ENCODE results near the gene PA2G4. TPM values are rescaled to one million over a fixed set of nuclear protein-coding genes. Genes with fewer than 3 reads are reported as not detected.

PA2G4 gene
- polyA plus RNA-seq, 2 of the 4 experiments (the other 2 are of a cell fraction), result 415 to 717 TPM

- H3K4me3 ChIP-seq, result no peak overlapping the region
- 92% methylated on average over 18 of the region's 19 CpGs for WGBS (ENCODE audit: missing lambda C conversion rate)
- no peak overlapping the region for H3K4me2 ChIP-seq
- CTCF ChIA-PET, result interaction anchor here (0.8 to 3.8 kb wide), 7 partner anchors 9 to 63 kb away, joined by 3 to 15 read pairs (median 4); partner anchors contain the start of genes MYL6B and SMARCC2
- DNase-seq (ENCODE audit: low read depth in 1 of 2, low spot score in 1 of 2), result no peak
- H3K27ac ChIP-seq, result no peak overlapping the region
- ATAC-seq, result 0 out of 6 replicates have a peak, but pooled peaks of 1 of the 2 experiments have one; percentile 19
- no peaks in the 10 kb centered on the region for H3K9me3 ChIP-seq
- H3K4me1 ChIP-seq, result no peaks in the 10 kb centered on the region
- no peak for FAIRE-seq
- TF ChIP-seq RAD21 (conservative IDR thresholded peaks at IDR 0.05 in 1 of 2, IDR thresholded peaks at IDR 0.05 in 1 of 2), result no peak
- no peak for TF ChIP-seq FOSB (CRISPR knock-in tag; IDR thresholded peaks at IDR 0.05)
- POLR2A ChIA-PET, result interaction anchor here (0.7 to 1.4 kb wide), 4 partner anchors 10 to 47 kb away, joined by 3 to 5 read pairs (median 4); partner anchors contain the start of genes ESYT1, MYL6B and SMARCC2
These were observed 37.8 kb downstream of the PA2G4 start for GRCh38 chr12:56141946-56142784.

- WGBS (ENCODE audit: missing lambda C conversion rate), result 73% methylated on average over 4 of the region's 4 CpGs
- DNase-seq (ENCODE audit: low read depth in 1 of 2, low spot score in 1 of 2), result no peak
- no peak for FAIRE-seq
- ChIA-PET CTCF (interaction anchor here (0.7 to 2.4 kb wide), 7 partner anchors 8 to 64 kb away, joined by 3 to 8 read pairs (median 5); partner anchors contain the start of gene SMARCC2), POLR2A (no interaction called here)
- H3K4me3 ChIP-seq, result no peak overlapping the region
- ATAC-seq, result 0 out of 6 replicates have a peak, but pooled peaks of 1 of the 2 experiments have one; percentile 26
- no peak overlapping the region for H3K27ac ChIP-seq
- H3K4me1 ChIP-seq, result no peaks in the 10 kb centered on the region
- H3K4me2 ChIP-seq, result no peak overlapping the region
- TF ChIP-seq CEBPB (IDR thresholded peaks at IDR 0.05) (no peak), HDAC2 (IDR thresholded peaks at IDR 0.05) (no peak), ZNF302 (CRISPR knock-in tag; IDR thresholded peaks at IDR 0.05) (no peak), RNF2 (IDR thresholded peaks at IDR 0.05; ENCODE audit: borderline replicate concordance, low read depth) (no peak), NFE2L2 (conservative IDR thresholded peaks at IDR 0.05; ENCODE audit: low read length) (no peak), HOXA7 (CRISPR knock-in tag; IDR thresholded peaks at IDR 0.05) (no peak), CTCF (IDR thresholded peaks at IDR 0.05) (no peak), MAZ (IDR thresholded peaks at IDR 0.05; ENCODE audit: borderline replicate concordance, low read depth, low read length) (no peak), RCOR1 (IDR thresholded peaks at IDR 0.05; ENCODE audit: low read depth, low read length) (no peak), TP53 (CRISPR knock-in tag; IDR thresholded peaks at IDR 0.05) (no peak), RAD21 (conservative IDR thresholded peaks at IDR 0.05 in 1 of 2, IDR thresholded peaks at IDR 0.05 in 1 of 2) (no peak), RARB (CRISPR knock-in tag; IDR thresholded peaks at IDR 0.05) (no peak)
- no peaks in the 10 kb centered on the region for H3K9me3 ChIP-seq
These were observed 38.9 kb downstream of the PA2G4 start for GRCh38 chr12:56143217-56143616.

GRCh38 chr12:56143870-56144269 lies 39.5 kb downstream of the PA2G4 start:
- Histone ChIP-seq H3K27ac (no peak overlapping the region), H3K4me2 (no peak overlapping the region), H3K9me3 (no peaks in the 10 kb centered on the region), H3K4me3 (no peak overlapping the region), H3K4me1 (no peaks in the 10 kb centered on the region)
- CTCF ChIA-PET, result interaction anchor here (0.7 to 2.4 kb wide), 8 partner anchors 10 to 191 kb away, joined by 3 to 8 read pairs (median 5); partner anchors contain the start of genes SMARCC2 and ZC3H10
- FAIRE-seq, result no peak
- 90% methylated on average over 8 of the region's 8 CpGs for WGBS (ENCODE audit: missing lambda C conversion rate)
- POLR2A ChIA-PET, result interaction anchor here (1.5 kb wide), 1 partner anchor 16 kb away, joined by 7 read pairs; the partner anchor contains the start of gene ESYT1
- no peak for TF ChIP-seq ZNF302 (CRISPR knock-in tag; IDR thresholded peaks at IDR 0.05)
- no peak for TF ChIP-seq CHD4 (IDR thresholded peaks at IDR 0.05; ENCODE audit: borderline replicate concordance)
- no peak for TF ChIP-seq CHD2 (IDR thresholded peaks at IDR 0.05; ENCODE audit: low read length, partially characterized antibody)
- TF ChIP-seq RCOR1 (IDR thresholded peaks at IDR 0.05; ENCODE audit: low read depth, low read length), result no peak
- no peak for TF ChIP-seq GATA3 (IDR thresholded peaks at IDR 0.05; ENCODE audit: borderline replicate concordance)
- TF ChIP-seq CBX2 (IDR thresholded peaks at IDR 0.05; ENCODE audit: borderline replicate concordance, low read depth), result no peak
- TF ChIP-seq ATOH8 (CRISPR knock-in tag; IDR thresholded peaks at IDR 0.05; ENCODE audit: low read depth), result no peak
- TF ChIP-seq EHF (CRISPR knock-in tag; IDR thresholded peaks at IDR 0.05), result no peak
- no peak for TF ChIP-seq HOXB13 (CRISPR knock-in tag; IDR thresholded peaks at IDR 0.05; ENCODE audit: low read depth)
- no peak for TF ChIP-seq CBX8 (IDR thresholded peaks at IDR 0.05)
- TF ChIP-seq KDM5A (IDR thresholded peaks at IDR 0.05), result no peak
- TF ChIP-seq KDM1A (IDR thresholded peaks at IDR 0.05; ENCODE audit: low read depth), result no peak
- TF ChIP-seq HMGXB4 (CRISPR knock-in tag; IDR thresholded peaks at IDR 0.05; ENCODE audit: borderline replicate concordance), result no peak
- TF ChIP-seq JUNB (IDR thresholded peaks at IDR 0.05), result no peak
- no peak for TF ChIP-seq TP53 (CRISPR knock-in tag; IDR thresholded peaks at IDR 0.05)
- TF ChIP-seq FOXS1 (CRISPR knock-in tag; IDR thresholded peaks at IDR 0.05), result no peak
- no peak for TF ChIP-seq JUN (IDR thresholded peaks at IDR 0.05)
- no peak for TF ChIP-seq ZFP36 (IDR thresholded peaks at IDR 0.05; ENCODE audit: borderline replicate concordance, partially characterized antibody)
- ATAC-seq, result no peak
- DNase-seq (ENCODE audit: low read depth in 1 of 2, low spot score in 1 of 2), result no peak
